Trophoblast cell (in vitro differentiated cells and primary cell): ENCODE results near the gene PGAM2.

Experiments used
- DNase-seq, 2 donors: peaks; one replicate each; pipeline ENCODE4 v3.0.0-alpha.2; 2016
- H2AFZ ChIP-seq: 2 replicates; pipeline ENCODE4 v1.6.1; 2013; ENCODE audit warnings: low read length, moderate library complexity, mild to moderate bottlenecking; ENCODE audit not compliant: insufficient read depth, poor library complexity
- H2AK5ac ChIP-seq: 2 replicates; pipeline ENCODE4 v1.6.1; 2013; ENCODE audit warnings: mild to moderate bottlenecking, low read length
- H2BK120ac ChIP-seq: 2 replicates; pipeline ENCODE4 v1.6.1; 2013; ENCODE audit warnings: low read length, mild to moderate bottlenecking, moderate library complexity; ENCODE audit not compliant: insufficient read depth, poor library complexity
- H2BK12ac ChIP-seq: 2 replicates; pipeline ENCODE4 v1.6.1; 2013; ENCODE audit warnings: mild to moderate bottlenecking, low read length, moderate library complexity
- H2BK5ac ChIP-seq: 2 replicates; pipeline ENCODE4 v1.6.1; 2013; ENCODE audit warnings: low read length, low read depth, moderate library complexity, mild to moderate bottlenecking; ENCODE audit not compliant: poor library complexity
- H3K14ac ChIP-seq: 2 replicates; pipeline ENCODE4 v1.6.1; 2013; ENCODE audit warnings: mild to moderate bottlenecking, low read length
- H3K18ac ChIP-seq: 2 replicates; pipeline ENCODE4 v1.6.1; 2013; ENCODE audit warnings: mild to moderate bottlenecking, low read length
- H3K23ac ChIP-seq: 2 replicates; pipeline ENCODE4 v1.6.1; 2013; ENCODE audit warnings: low read length
- H3K27ac ChIP-seq: 2 replicates; pipeline ENCODE4 v1.5.1; 2013; ENCODE audit warnings: low read depth, mild to moderate bottlenecking, inconsistent platforms, low read length, moderate library complexity
- H3K27me3 ChIP-seq: 2 replicates; pipeline ENCODE4 v1.6.1; 2013; ENCODE audit warnings: inconsistent platforms, mild to moderate bottlenecking, low read length, moderate library complexity; ENCODE audit not compliant: insufficient read depth
- H3K36me3 ChIP-seq, 2 experiments: 1 replicate in 1 of 2; 2 replicates in 1 of 2; pipeline ENCODE4 v1.6.1; 2013; ENCODE audit warnings: low read length in 2 of 2, mild to moderate bottlenecking in 2 of 2, moderate library complexity in 1 of 2; ENCODE audit not compliant: insufficient read depth in 2 of 2, control insufficient read depth in 1 of 2
- H3K4ac ChIP-seq: 2 replicates; pipeline ENCODE4 v1.6.1; 2013; ENCODE audit warnings: low read depth, mild to moderate bottlenecking, low read length, moderate library complexity
- H3K4me1 ChIP-seq, 2 experiments: 1 replicate in 1 of 2; 2 replicates in 1 of 2; pipeline ENCODE4 v1.6.1; 2013; ENCODE audit warnings: low read length in 2 of 2, mild to moderate bottlenecking in 2 of 2, moderate library complexity in 1 of 2; ENCODE audit not compliant: insufficient read depth in 2 of 2, control insufficient read depth in 1 of 2
- H3K4me2 ChIP-seq: 2 replicates; pipeline ENCODE4 v1.6.1; 2013; ENCODE audit warnings: inconsistent platforms, mild to moderate bottlenecking, low read length, moderate library complexity
- H3K4me3 ChIP-seq: 2 replicates; pipeline ENCODE4 v1.5.1; 2013; ENCODE audit warnings: mild to moderate bottlenecking, low read depth, low read length, inconsistent platforms
- H3K79me1 ChIP-seq: one replicate; pipeline ENCODE4 v1.6.1; 2013; ENCODE audit warnings: low read length
- H3K79me2 ChIP-seq: 2 replicates; pipeline ENCODE4 v1.6.1; 2013; ENCODE audit warnings: low read length, mild to moderate bottlenecking; ENCODE audit not compliant: control insufficient read depth, insufficient read depth, poor library complexity
- H3K9ac ChIP-seq: 2 replicates; pipeline ENCODE4 v1.6.1; 2013; ENCODE audit warnings: mild to moderate bottlenecking, low read length
- H3K9me3 ChIP-seq: 2 replicates; pipeline ENCODE4 v1.6.1; 2013; ENCODE audit warnings: low read depth, mild to moderate bottlenecking, control low read depth, inconsistent platforms, low read length; ENCODE audit not compliant: insufficient read depth
- H4K12ac ChIP-seq: 2 replicates; pipeline ENCODE4 v1.6.1; 2013; ENCODE audit warnings: low read depth, mild to moderate bottlenecking, low read length, moderate library complexity
- H4K8ac ChIP-seq: 2 replicates; pipeline ENCODE4 v1.6.1; 2013; ENCODE audit warnings: low read depth, mild to moderate bottlenecking, low read length, moderate library complexity
- H4K91ac ChIP-seq: one replicate; pipeline ENCODE4 v1.6.1; 2013; ENCODE audit warnings: low read depth, mild to moderate bottlenecking, low read length, moderate library complexity
- WGBS: extraction: QIAGEN DNeasy Blood & Tissue Kit; methylation state at CpG from one replicate; pipeline ENCODE4 v1.1.7; 2013; ENCODE audit warnings: missing lambda C conversion rate; ENCODE audit not compliant: insufficient read length, insufficient coverage; ENCODE audit errors: extremely low coverage; 5-methylcytosine and 5-hydroxymethylcytosine counted together

PGAM2 gene

GRCh38 chr7:44059219-44060090, 5.9 kb downstream of the PGAM2 start:
- DNase-seq = no peak

GRCh38 chr7:44058759-44059218, 6.6 kb downstream of the PGAM2 start:
- Histone ChIP-seq H3K18ac (no peak overlapping the region), H3K79me1 (no peaks in the 10 kb centered on the region), H3K4me1 (no peaks in the 10 kb centered on the region), H3K14ac (no peak overlapping the region), H3K79me2 (no peaks in the 10 kb centered on the region), H3K4ac (no peak overlapping the region), H3K36me3 (peaks cover 63 to 69% of the 10 kb centered on the region in 2 experiments), H2BK5ac (no peak overlapping the region), H2AFZ (no peak overlapping the region), H4K8ac (no peak overlapping the region), H3K4me2 (no peak overlapping the region), H2BK120ac (no peak overlapping the region), H3K9ac (no peak overlapping the region), H3K27ac (no peak overlapping the region), H2BK12ac (no peak overlapping the region), H3K27me3 (no peaks in the 10 kb centered on the region), H3K9me3 (no peaks in the 10 kb centered on the region), H4K12ac (no peak overlapping the region), H4K91ac (no peak overlapping the region), H3K23ac (no peak overlapping the region), H3K4me3 (no peak overlapping the region), H2AK5ac (no peak overlapping the region)
- no CpG with 5 or more reads among the region's 7 CpGs for WGBS
- DNase-seq = no peak

More at GRCh38 chr7:44059219-44060090, 5.9 kb downstream of the PGAM2 start:
- H3K36me3 ChIP-seq = peaks cover 63 to 67% of the 10 kb centered on the region in 2 experiments
- WGBS = no CpG with 5 or more reads among the region's 14 CpGs
- H3K27me3 ChIP-seq = no peaks in the 10 kb centered on the region
- no peak overlapping the region for H3K9ac ChIP-seq
- no peak overlapping the region for H3K14ac ChIP-seq
- H3K4ac ChIP-seq = no peak overlapping the region
- H3K18ac ChIP-seq = no peak overlapping the region
- no peak overlapping the region for H3K4me2 ChIP-seq
- H3K79me1 ChIP-seq = no peaks in the 10 kb centered on the region
- no peak overlapping the region for H2BK5ac ChIP-seq
- no peaks in the 10 kb centered on the region for H3K9me3 ChIP-seq
- no peak overlapping the region for H2BK120ac ChIP-seq
- H3K79me2 ChIP-seq = no peaks in the 10 kb centered on the region
- no peak overlapping the region for H3K4me3 ChIP-seq
- no peak overlapping the region for H3K27ac ChIP-seq
- H2BK12ac ChIP-seq = no peak overlapping the region
- H4K12ac ChIP-seq = no peak overlapping the region
- no peak overlapping the region for H4K8ac ChIP-seq
- H2AFZ ChIP-seq = no peak overlapping the region
- no peak overlapping the region for H4K91ac ChIP-seq
- H2AK5ac ChIP-seq = no peak overlapping the region
- no peaks in the 10 kb centered on the region for H3K4me1 ChIP-seq
- no peak overlapping the region for H3K23ac ChIP-seq

GRCh38 chr7:44057849-44058758, 7.3 kb downstream of the PGAM2 start:
- no peak overlapping the region for H3K4me2 ChIP-seq
- no peak overlapping the region for H2BK12ac ChIP-seq
- H3K36me3 ChIP-seq = peaks cover 63 to 69% of the 10 kb centered on the region in 2 experiments
- no peaks in the 10 kb centered on the region for H3K27me3 ChIP-seq
- no peak overlapping the region for H3K4ac ChIP-seq
- no peak overlapping the region for H3K18ac ChIP-seq
- H3K14ac ChIP-seq = no peak overlapping the region
- H3K23ac ChIP-seq = no peak overlapping the region
- H3K4me1 ChIP-seq = no peaks in the 10 kb centered on the region
- H4K8ac ChIP-seq = no peak overlapping the region
- no peaks in the 10 kb centered on the region for H3K79me1 ChIP-seq
- no peaks in the 10 kb centered on the region for H3K79me2 ChIP-seq
- no CpG with 5 or more reads among the region's 30 CpGs for WGBS
- no peak overlapping the region for H3K4me3 ChIP-seq
- no peak overlapping the region for H2BK120ac ChIP-seq
- no peak overlapping the region for H4K12ac ChIP-seq
- H2AFZ ChIP-seq = no peak overlapping the region
- H3K9me3 ChIP-seq = no peaks in the 10 kb centered on the region
- no peak overlapping the region for H3K27ac ChIP-seq
- no peak overlapping the region for H3K9ac ChIP-seq
- H2BK5ac ChIP-seq = no peak overlapping the region
- no peak for DNase-seq
- H4K91ac ChIP-seq = no peak overlapping the region
- H2AK5ac ChIP-seq = no peak overlapping the region

- Histone ChIP-seq H3K9ac (no peak overlapping the region), H2BK12ac (no peak overlapping the region), H3K36me3 (peaks cover 69 to 71% of the 10 kb centered on the region in 2 experiments), H3K4me2 (no peak overlapping the region), H3K4ac (no peak overlapping the region), H3K18ac (no peak overlapping the region), H2BK5ac (no peak overlapping the region), H3K9me3 (no peaks in the 10 kb centered on the region), H4K12ac (no peak overlapping the region), H3K27ac (no peak overlapping the region), H4K91ac (no peak overlapping the region), H3K4me3 (no peak overlapping the region), H2BK120ac (no peak overlapping the region), H3K79me1 (no peaks in the 10 kb centered on the region), H3K23ac (no peak overlapping the region), H3K14ac (no peak overlapping the region), H4K8ac (no peak overlapping the region), H2AFZ (no peak overlapping the region), H3K79me2 (no peaks in the 10 kb centered on the region), H3K4me1 (no peaks in the 10 kb centered on the region), H2AK5ac (no peak overlapping the region), H3K27me3 (no peaks in the 10 kb centered on the region)
- no peak for DNase-seq
- no CpG with 5 or more reads among the region's 11 CpGs for WGBS
These were observed 8.1 kb downstream of the PGAM2 start for GRCh38 chr7:44057181-44057848.
